Gastroesophageal sphincter (tissue), 4 donors: ENCODE measurements around the gene RMI1. TPM values are rescaled to one million over a fixed set of nuclear protein-coding genes. Genes with fewer than 3 reads are reported as not detected.

Experiments used
- ATAC-seq: fragments of 150-250 bp; one replicate; pipeline ENCODE4 v1.9.1; 2016; ENCODE audit warnings: mild to moderate bottlenecking, moderate library complexity
- H3K27ac ChIP-seq, 4 donors: fragments of 200-600 bp; sonication (generic) in 3 of 4; 1 replicate in 3 of 4; 2 replicates in 1 of 4; pipeline ENCODE4 v1.5.1; 2016 to 2019
- H3K27me3 ChIP-seq: fragments of 200-600 bp; sonication (generic); one replicate; pipeline ENCODE4 v1.5.1; 2019
- H3K36me3 ChIP-seq, 2 donors: fragments of 200-600 bp; sonication (generic); one replicate each; pipeline ENCODE4 v1.5.1; 2019; ENCODE audit warnings: control low read depth in 1 of 2
- H3K4me1 ChIP-seq, 3 donors: fragments of 200-600 bp; sonication (generic); 1 replicate in 2 of 3; 2 replicates in 1 of 3; pipeline ENCODE4 v1.5.1; 2016 to 2019; ENCODE audit warnings: control low read depth in 2 of 3
- H3K4me3 ChIP-seq, 2 donors: fragments of 200-600 bp; sonication (generic); one replicate each; pipeline ENCODE4 v1.5.1; 2019; ENCODE audit warnings: mild to moderate bottlenecking in 1 of 2, moderate library complexity in 1 of 2
- H3K9me3 ChIP-seq, 3 donors: fragments of 200-600 bp; sonication (generic); one replicate each; pipeline ENCODE4 v1.5.1; 2017 to 2019; ENCODE audit warnings: control low read depth in 2 of 3
- EP300 ChIP-seq: sonication (generic); formaldehyde crosslinking; IDR thresholded peaks from one replicate; pipeline ENCODE4 v1.6.1; 2017; ENCODE audit warnings: antibody characterized with exemption, mild to moderate bottlenecking
- POLR2A ChIP-seq, 2 donors: fragments of 450-650 bp; IDR thresholded peaks; one replicate each; pipeline ENCODE4 v1.6.1; 2017; ENCODE audit warnings: antibody characterized with exemption in 2 of 2, mild to moderate bottlenecking in 2 of 2, moderate library complexity in 1 of 2
- POLR2AphosphoS5 ChIP-seq: sonication (generic); formaldehyde crosslinking; IDR thresholded peaks from one replicate; pipeline ENCODE4 v1.6.1; 2017; ENCODE audit warnings: antibody characterized with exemption
- WGBS, 2 donors: methylation state at CpG; one replicate each; pipeline ENCODE4 v1.1.5; 2018; ENCODE audit warnings: low coverage in 1 of 2; 5-methylcytosine and 5-hydroxymethylcytosine counted together
- total RNA-seq, 4 donors: library from RNA; depleted of rRNA; stranded (reverse); fragments of >200 nt; gene quantifications; one replicate each; pipeline ENCODE4 v1.1.0, GENCODE V29; 2016
- TF ChIP-seq, protein P1 (sequence below), 4 experiments: fragments of 200-600 bp in 2 of 4; fragments of 450-650 bp in 2 of 4; sonication (generic) in 1 of 4; IDR thresholded peaks; one replicate each; pipeline ENCODE4 v1.5.1; 2017 to 2019; ENCODE audit warnings: antibody characterized with exemption in 4 of 4, mild to moderate bottlenecking in 2 of 4, moderate library complexity in 2 of 4

RMI1 gene
- total RNA-seq, 4 donors from 2014 or later: 2.8 to 17.6 (median 4.5) TPM

DNA sequence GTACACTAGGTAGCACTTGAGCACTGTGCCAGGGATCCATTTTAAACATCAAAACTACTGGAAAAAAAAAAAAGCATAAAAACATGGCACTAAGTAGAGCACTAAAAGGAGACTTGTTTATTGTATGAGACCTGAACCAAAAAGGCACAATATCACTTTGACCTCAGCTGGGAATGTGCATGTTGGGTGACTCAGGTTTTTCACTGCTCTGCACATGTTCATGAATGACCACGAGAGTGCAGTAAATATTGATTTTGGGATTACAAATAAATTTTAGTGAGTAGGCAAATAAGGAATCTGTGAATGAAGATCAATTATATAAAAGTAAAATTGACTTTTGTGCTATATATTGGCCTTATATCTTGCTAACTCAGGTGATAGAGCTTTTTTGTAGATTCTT is 11.8 kb downstream of the RMI1 start:
- 58 to 100% methylated on average over 1 of the region's 1 CpG for WGBS, 2 donors
- ATAC-seq: no peak
- Histone ChIP-seq H3K36me3 (no peaks in the 10 kb centered on the region), H3K27ac (no peak overlapping the region), H3K27me3 (no peaks in the 10 kb centered on the region), H3K4me3 (no peak overlapping the region), H3K4me1 (peaks cover 0 to 26% (median 3%) of the 10 kb centered on the region in 3 donors), H3K9me3 (no peaks in the 10 kb centered on the region)
- TF ChIP-seq POLR2AphosphoS5 (no peak), POLR2A (IDR thresholded peaks at IDR 0.05) (no peak), EP300 (no peak)
- TF ChIP-seq, protein P1, sequence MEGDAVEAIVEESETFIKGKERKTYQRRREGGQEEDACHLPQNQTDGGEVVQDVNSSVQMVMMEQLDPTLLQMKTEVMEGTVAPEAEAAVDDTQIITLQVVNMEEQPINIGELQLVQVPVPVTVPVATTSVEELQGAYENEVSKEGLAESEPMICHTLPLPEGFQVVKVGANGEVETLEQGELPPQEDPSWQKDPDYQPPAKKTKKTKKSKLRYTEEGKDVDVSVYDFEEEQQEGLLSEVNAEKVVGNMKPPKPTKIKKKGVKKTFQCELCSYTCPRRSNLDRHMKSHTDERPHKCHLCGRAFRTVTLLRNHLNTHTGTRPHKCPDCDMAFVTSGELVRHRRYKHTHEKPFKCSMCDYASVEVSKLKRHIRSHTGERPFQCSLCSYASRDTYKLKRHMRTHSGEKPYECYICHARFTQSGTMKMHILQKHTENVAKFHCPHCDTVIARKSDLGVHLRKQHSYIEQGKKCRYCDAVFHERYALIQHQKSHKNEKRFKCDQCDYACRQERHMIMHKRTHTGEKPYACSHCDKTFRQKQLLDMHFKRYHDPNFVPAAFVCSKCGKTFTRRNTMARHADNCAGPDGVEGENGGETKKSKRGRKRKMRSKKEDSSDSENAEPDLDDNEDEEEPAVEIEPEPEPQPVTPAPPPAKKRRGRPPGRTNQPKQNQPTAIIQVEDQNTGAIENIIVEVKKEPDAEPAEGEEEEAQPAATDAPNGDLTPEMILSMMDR (IDR thresholded peaks at IDR 0.05): no peak

DNA sequence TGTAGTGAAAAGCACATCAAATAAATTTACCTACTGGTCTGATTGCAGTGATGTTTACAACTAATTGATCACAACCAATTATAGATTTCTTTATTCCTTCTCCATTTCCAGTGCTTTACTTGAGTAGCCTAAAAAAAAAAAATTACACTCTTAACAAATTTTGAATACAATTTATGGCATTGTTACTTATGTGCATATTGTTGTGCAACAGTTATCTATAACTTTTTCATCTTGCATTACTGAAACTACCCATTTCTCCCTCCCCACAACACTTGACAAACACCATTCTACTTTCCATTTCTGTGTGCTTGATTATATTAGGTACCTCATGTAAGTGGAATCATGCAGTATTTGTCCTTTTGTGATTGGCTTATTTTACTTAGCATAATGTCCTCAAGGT is 12.3 kb downstream of the RMI1 start:
- Histone ChIP-seq H3K4me1 (peaks cover 0 to 23% (median under 1%) of the 10 kb centered on the region in 3 donors), H3K27ac (no peak overlapping the region), H3K4me3 (no peak overlapping the region), H3K27me3 (no peaks in the 10 kb centered on the region), H3K9me3 (no peaks in the 10 kb centered on the region), H3K36me3 (no peaks in the 10 kb centered on the region)
- no peak for ATAC-seq
- TF ChIP-seq, protein P1 (IDR thresholded peaks at IDR 0.05): no peak
- TF ChIP-seq POLR2A (IDR thresholded peaks at IDR 0.05) (no peak), EP300 (no peak), POLR2AphosphoS5 (no peak)

DNA sequence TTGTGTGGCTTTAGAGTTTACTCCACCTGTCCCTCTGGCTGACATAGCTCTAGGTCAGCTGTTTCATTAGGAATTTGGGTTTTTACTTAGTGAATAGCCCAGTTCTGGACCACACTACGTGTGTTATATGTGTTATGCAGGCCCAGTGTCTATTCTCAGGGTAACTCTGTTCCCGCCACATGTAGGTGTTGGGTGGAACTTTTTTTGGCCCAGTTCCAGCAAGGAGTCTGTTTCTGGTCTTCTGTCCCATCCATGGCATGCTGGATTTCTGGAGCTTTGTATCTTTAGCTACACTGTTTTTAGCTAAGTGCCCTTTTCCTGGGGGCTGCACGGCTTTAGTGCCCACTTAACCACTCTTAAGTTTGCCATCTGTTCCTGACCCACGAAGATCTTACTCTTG is 15.5 kb downstream of the RMI1 start:
- H3K4me3 ChIP-seq: no peak overlapping the region
- TF ChIP-seq EP300 (no peak), POLR2A (IDR thresholded peaks at IDR 0.05) (no peak), POLR2AphosphoS5 (no peak)
- TF ChIP-seq, protein P1 (IDR thresholded peaks at IDR 0.05): no peak
- no peaks in the 10 kb centered on the region for H3K9me3 ChIP-seq
- H3K4me1 ChIP-seq: peaks cover 0 to 23% (median 0%) of the 10 kb centered on the region in 3 donors
- no peak overlapping the region for H3K27ac ChIP-seq
- ATAC-seq: no peak
- H3K36me3 ChIP-seq: peaks cover 0 to 16% of the 10 kb centered on the region in 2 donors
- 83 to 91% methylated on average over 2 to 4 of the region's 4 CpGs for WGBS, 2 donors
- H3K27me3 ChIP-seq: no peaks in the 10 kb centered on the region

DNA sequence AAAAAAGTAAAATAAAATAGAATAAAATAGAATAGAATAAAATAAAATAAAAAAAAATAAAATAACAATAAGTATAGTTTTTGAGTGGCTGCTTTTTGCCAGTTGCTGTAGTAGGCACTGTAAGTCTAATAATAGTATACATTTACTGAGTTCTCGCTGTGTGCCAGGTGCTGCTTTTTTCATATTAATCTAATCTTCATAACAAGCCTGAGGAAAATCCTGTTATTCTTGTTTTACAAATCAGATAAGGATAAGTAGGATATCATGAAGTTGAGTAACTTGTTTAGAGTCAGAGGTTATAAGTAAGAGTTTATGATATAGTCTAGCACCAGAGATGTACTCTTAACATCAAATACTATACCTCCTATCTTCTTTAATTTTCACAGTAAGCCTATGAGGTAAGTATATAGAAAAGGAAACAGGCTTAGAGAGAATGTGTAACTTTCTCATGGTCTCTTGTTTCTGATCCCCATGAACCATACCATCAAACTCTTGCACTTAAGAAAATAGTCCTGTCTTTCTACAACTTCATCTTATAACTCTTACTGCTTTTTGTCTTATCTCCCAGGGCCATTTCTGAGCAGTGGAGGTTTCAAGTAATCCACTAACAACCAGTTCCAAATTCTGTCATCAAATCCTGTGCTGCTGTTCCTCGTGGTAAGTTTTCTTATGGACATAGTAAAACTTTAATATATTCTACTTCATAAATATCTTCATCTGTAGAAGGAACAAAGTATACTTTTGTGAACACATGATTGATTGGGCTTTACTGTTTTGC is 18.7 kb downstream of the RMI1 start:
- TF ChIP-seq, protein P1 (IDR thresholded peaks at IDR 0.05): no peak
- 61 to 78% methylated on average over 2 of the region's 2 CpGs for WGBS, 2 donors

GRCh38 chr9:84000186-84000585 is 19.6 kb downstream of the RMI1 start:
- Histone ChIP-seq H3K36me3 (peaks cover 0 to 23% of the 10 kb centered on the region in 2 donors), H3K27ac (no peak overlapping the region), H3K4me3 (no peak overlapping the region), H3K9me3 (no peaks in the 10 kb centered on the region), H3K4me1 (peaks cover 0 to 15% (median 0%) of the 10 kb centered on the region in 3 donors), H3K27me3 (no peaks in the 10 kb centered on the region)
- no peak for ATAC-seq
- TF ChIP-seq EP300 (no peak), POLR2A (IDR thresholded peaks at IDR 0.05) (no peak), POLR2AphosphoS5 (no peak)
- TF ChIP-seq, protein P1 (IDR thresholded peaks at IDR 0.05): no peak
- WGBS, 2 donors: 76 to 96% methylated on average over 3 of the region's 3 CpGs

More for the DNA sequence above, 18.7 kb downstream of the RMI1 start:
- Histone ChIP-seq H3K4me3 (no peak overlapping the region), H3K36me3 (peaks cover 0 to 23% of the 10 kb centered on the region in 2 donors), H3K4me1 (peaks cover 0 to 15% (median 0%) of the 10 kb centered on the region in 3 donors), H3K27me3 (no peaks in the 10 kb centered on the region), H3K27ac (no peak overlapping the region), H3K9me3 (no peaks in the 10 kb centered on the region)
- ATAC-seq: no peak
